Astrocyte of the spinal cord (primary cell): ENCODE data around the gene CCDC88A.
"Not testable (repeated sequence)": the region's sequence is repeated elsewhere in the genome, so short reads cannot be mapped to it uniquely, and the experiment has no call there.

Source experiments
- DNase-seq: peaks from one replicate; pipeline ENCODE4 v3.0.0; 2011; ENCODE audit warnings: low read depth, low spot score
- H3K4me3 ChIP-seq: 2 replicates; pipeline ENCODE4 v1.5.1; 2011; ENCODE audit warnings: low read depth, mild to moderate bottlenecking, low read length, moderate library complexity
- CTCF ChIP-seq: IDR thresholded peaks from 2 replicates; pipeline ENCODE4 v1.5.1; 2012; ENCODE audit warnings: low read depth, mild to moderate bottlenecking, low read length, inconsistent platforms
- in situ Hi-C: cut with HindIII; loops from 2 replicates; pipeline ENCODE4 v1.10.0; 2017; ENCODE audit warnings: low sequenced_read_pairs

Gene CCDC88A

GRCh38 chr2:55363636-55364035 lies 56.0 kb downstream of the CCDC88A start:
- DNase-seq: no peak
- in situ Hi-C loops: no loop called here
- no peak for TF ChIP-seq CTCF
- no peak overlapping the region for H3K4me3 ChIP-seq

GRCh38 chr2:55361465-55362189 lies 58.0 kb downstream of the CCDC88A start:
- in situ Hi-C loops: no loop called here
- H3K4me3 ChIP-seq: no peak overlapping the region
- no peak for TF ChIP-seq CTCF
- DNase-seq: no peak

- H3K4me3 ChIP-seq: no peak overlapping the region
- DNase-seq: no peak
- TF ChIP-seq CTCF: no peak
- in situ Hi-C loops: no loop called here
Measured at GRCh38 chr2:55358451-55358850, 61.2 kb downstream of the CCDC88A start.

- no peak overlapping the region for H3K4me3 ChIP-seq
- no peak for TF ChIP-seq CTCF
- DNase-seq: peak; percentile 30
- in situ Hi-C loops: no loop called here
Measured at GRCh38 chr2:55357927-55358326, 61.7 kb downstream of the CCDC88A start.

- no peak overlapping the region for H3K4me3 ChIP-seq
- in situ Hi-C loops: no loop called here
- no peak for DNase-seq
- no peak for TF ChIP-seq CTCF
Measured at GRCh38 chr2:55357164-55357563, 62.5 kb downstream of the CCDC88A start.

GRCh38 chr2:55356136-55356535 lies 63.5 kb downstream of the CCDC88A start:
- H3K4me3 ChIP-seq, DNase-seq, in situ Hi-C loops: not testable (repeated sequence)

- TF ChIP-seq CTCF: no peak
- in situ Hi-C loops: no loop called here
- no peak overlapping the region for H3K4me3 ChIP-seq
- DNase-seq: no peak
Measured at GRCh38 chr2:55355451-55355850, 64.2 kb downstream of the CCDC88A start.
